ENCODE results near the gene ABCC9. TPM values are rescaled to one million over a fixed set of nuclear protein-coding genes. Genes with fewer than 3 reads are reported as not detected.

ABCC9 gene
- total and polyA plus RNA-seq, 2 donors (not counting 3 experiments of a cell fraction or from before 2014, with no cell fraction given): under 0.01 TPM; not detected in 1

DNA sequence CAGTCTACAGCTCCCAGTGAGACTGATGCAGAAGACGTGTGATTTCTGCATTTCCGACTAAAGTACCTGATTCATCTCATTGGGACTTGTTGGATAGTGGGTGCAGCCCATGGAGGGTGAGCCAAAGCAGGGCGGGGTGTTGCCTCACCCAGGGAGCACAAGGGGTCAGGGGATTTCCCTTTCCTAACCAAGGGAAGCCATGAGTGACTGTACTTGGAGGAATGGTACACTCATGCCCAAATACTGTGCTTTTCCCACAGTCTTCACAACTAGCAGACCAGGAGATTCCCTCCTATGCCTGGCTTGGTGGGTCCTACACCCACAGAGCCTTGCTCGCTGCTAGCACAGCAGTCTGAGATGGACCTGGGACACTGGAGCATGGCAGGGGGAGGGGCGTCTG lies 21.0 kb upstream of the ABCC9 start:
- Histone ChIP-seq H3K9ac (replicated peaks; ENCODE audit: extremely low read depth, insufficient read depth, low read length) (no peak overlapping the region), H3K27ac (ENCODE audit: insufficient read depth, low read depth, low read length) (no peak overlapping the region), H3K27me3 (ENCODE audit: control insufficient read depth in 2 of 2, insufficient read depth in 2 of 2, low read length in 2 of 2) (no peaks in the 10 kb centered on the region), H3K4me3 (replicated peaks in 1 of 3; ENCODE audit: insufficient read depth in 1 of 3, low read depth in 1 of 3, low read length in 3 of 3) (no peak overlapping the region), H3K4me2 (ENCODE audit: insufficient read depth, low read length) (no peak overlapping the region), H3K9me3 (replicated peaks; ENCODE audit: control insufficient read depth, insufficient read depth, low read length) (no peaks in the 10 kb centered on the region), H3K36me3 (ENCODE audit: control insufficient read depth in 2 of 2, extremely low read depth in 1 of 2, insufficient read depth in 2 of 2, low read length in 2 of 2) (no peaks in the 10 kb centered on the region), H3K9me1 (replicated peaks; ENCODE audit: control insufficient read depth, extremely low read depth, insufficient read depth, low read length) (no peaks in the 10 kb centered on the region), H2AFZ (ENCODE audit: low read depth, low read length) (no peak overlapping the region), H3K4me1 (ENCODE audit: control insufficient read depth, extremely low read depth, insufficient read depth, low read length) (no peaks in the 10 kb centered on the region), H3K79me2 (ENCODE audit: control insufficient read depth, insufficient read depth, low read length) (no peaks in the 10 kb centered on the region), H4K20me1 (replicated peaks; ENCODE audit: control insufficient read depth, extremely low read depth, insufficient read depth, low read length) (no peaks in the 10 kb centered on the region)
- TF ChIP-seq JUN (IDR thresholded peaks at IDR 0.05; ENCODE audit: borderline replicate concordance, insufficient read depth, insufficient read length, low read depth): no peak
- TF ChIP-seq MAX (IDR thresholded peaks at IDR 0.05; ENCODE audit: insufficient read depth, insufficient read length): no peak
- POLR2A ChIA-PET: no interaction called here
- no TSS peak for BruUV-seq (replicated peaks)
- FAIRE-seq (no peak), DNase-seq (ENCODE audit: low read depth, low spot score) (no peak)
- dilution Hi-C loops (cut with MboI; ENCODE audit: extremely low pct_ligation_motif_present, low sequenced_read_pairs): no loop called here
- CTCF ChIA-PET: interaction anchor here (1.1 kb wide), 1 partner anchor 264 kb away, joined by 6 read pairs; no protein-coding TSS in a partner anchor
- intact Hi-C loops (cut with micrococcal nuclease): no loop called here

- Histone ChIP-seq H3K27ac (ENCODE audit: insufficient read depth, low read depth, low read length) (no peak overlapping the region), H3K4me3 (replicated peaks in 1 of 3; ENCODE audit: insufficient read depth in 1 of 3, low read depth in 1 of 3, low read length in 3 of 3) (no peak overlapping the region), H3K79me2 (ENCODE audit: control insufficient read depth, insufficient read depth, low read length) (no peaks in the 10 kb centered on the region), H3K4me2 (ENCODE audit: insufficient read depth, low read length) (no peak overlapping the region), H3K4me1 (ENCODE audit: control insufficient read depth, extremely low read depth, insufficient read depth, low read length) (no peaks in the 10 kb centered on the region), H3K27me3 (ENCODE audit: control insufficient read depth in 2 of 2, insufficient read depth in 2 of 2, low read length in 2 of 2) (no peaks in the 10 kb centered on the region), H3K36me3 (ENCODE audit: control insufficient read depth in 2 of 2, extremely low read depth in 1 of 2, insufficient read depth in 2 of 2, low read length in 2 of 2) (no peaks in the 10 kb centered on the region), H3K9me3 (replicated peaks; ENCODE audit: control insufficient read depth, insufficient read depth, low read length) (no peaks in the 10 kb centered on the region), H2AFZ (ENCODE audit: low read depth, low read length) (no peak overlapping the region), H4K20me1 (replicated peaks; ENCODE audit: control insufficient read depth, extremely low read depth, insufficient read depth, low read length) (no peaks in the 10 kb centered on the region), H3K9ac (replicated peaks; ENCODE audit: extremely low read depth, insufficient read depth, low read length) (no peak overlapping the region), H3K9me1 (replicated peaks; ENCODE audit: control insufficient read depth, extremely low read depth, insufficient read depth, low read length) (no peaks in the 10 kb centered on the region)
- DNase-seq (ENCODE audit: low read depth, low spot score) (no peak), FAIRE-seq (no peak)
- dilution Hi-C loops (cut with MboI; ENCODE audit: extremely low pct_ligation_motif_present, low sequenced_read_pairs) (no loop called here), intact Hi-C loops (cut with micrococcal nuclease) (no loop called here)
- ChIA-PET CTCF (no interaction called here), POLR2A (no interaction called here)
- BruUV-seq (replicated peaks): no TSS peak
- TF ChIP-seq EZH2 (IDR thresholded peaks at IDR 0.05; ENCODE audit: borderline replicate concordance, low read depth, low read length, severe bottlenecking) (no peak), GATA2 (IDR thresholded peaks at IDR 0.05; ENCODE audit: insufficient read depth, insufficient read length, low read depth, low read length) (no peak), FOS (IDR thresholded peaks at IDR 0.05; ENCODE audit: borderline replicate concordance, insufficient read depth, low read length) (no peak), JUN (IDR thresholded peaks at IDR 0.05; ENCODE audit: borderline replicate concordance, insufficient read depth, insufficient read length, low read depth) (no peak), MAX (IDR thresholded peaks at IDR 0.05; ENCODE audit: insufficient read depth, insufficient read length) (no peak), POLR2A (IDR thresholded peaks at IDR 0.05; ENCODE audit: low read depth, low read length) (no peak), MYC (IDR thresholded peaks at IDR 0.05; ENCODE audit: low read depth, low read length) (no peak), POLR2AphosphoS5 (IDR thresholded peaks at IDR 0.05; ENCODE audit: insufficient read depth, low read depth, low read length) (no peak)
- TF ChIP-seq, protein P1, sequence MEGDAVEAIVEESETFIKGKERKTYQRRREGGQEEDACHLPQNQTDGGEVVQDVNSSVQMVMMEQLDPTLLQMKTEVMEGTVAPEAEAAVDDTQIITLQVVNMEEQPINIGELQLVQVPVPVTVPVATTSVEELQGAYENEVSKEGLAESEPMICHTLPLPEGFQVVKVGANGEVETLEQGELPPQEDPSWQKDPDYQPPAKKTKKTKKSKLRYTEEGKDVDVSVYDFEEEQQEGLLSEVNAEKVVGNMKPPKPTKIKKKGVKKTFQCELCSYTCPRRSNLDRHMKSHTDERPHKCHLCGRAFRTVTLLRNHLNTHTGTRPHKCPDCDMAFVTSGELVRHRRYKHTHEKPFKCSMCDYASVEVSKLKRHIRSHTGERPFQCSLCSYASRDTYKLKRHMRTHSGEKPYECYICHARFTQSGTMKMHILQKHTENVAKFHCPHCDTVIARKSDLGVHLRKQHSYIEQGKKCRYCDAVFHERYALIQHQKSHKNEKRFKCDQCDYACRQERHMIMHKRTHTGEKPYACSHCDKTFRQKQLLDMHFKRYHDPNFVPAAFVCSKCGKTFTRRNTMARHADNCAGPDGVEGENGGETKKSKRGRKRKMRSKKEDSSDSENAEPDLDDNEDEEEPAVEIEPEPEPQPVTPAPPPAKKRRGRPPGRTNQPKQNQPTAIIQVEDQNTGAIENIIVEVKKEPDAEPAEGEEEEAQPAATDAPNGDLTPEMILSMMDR (IDR thresholded peaks at IDR 0.05; ENCODE audit: extremely low read depth in 1 of 2, insufficient read depth in 1 of 2, low read depth in 1 of 2, low read length in 2 of 2): no peak
Observed at GRCh38 chr12:21950649-21951048, 9.4 kb upstream of the ABCC9 start.
